ENCODE results near the gene SGTB.

SGTB gene

GRCh38 chr5:65721720-65722574 is at the start of gene SGTB, which contains the start of gene NLN:
Gene SGTB, minus strand, starts transcription at chr5:65722109. Its CDS starts 1,302 bp downstream, at chr5:65720807.
Gene NLN, plus strand, starts transcription at chr5:65722205. Its CDS starts 169 bp downstream, at chr5:65722374.
- peak; percentile 43 for DNase-seq (ENCODE audit: low read depth)

- DNase-seq (ENCODE audit: low read depth), result no peak
Measured at GRCh38 chr5:65771266-65771665, 49.4 kb upstream of the SGTB start.

GRCh38 chr5:65769539-65769938 is 47.6 kb upstream of the SGTB start:
- DNase-seq (ENCODE audit: low read depth), result peak; percentile 79

- no peak for DNase-seq (ENCODE audit: low read depth)
Measured at GRCh38 chr5:65768723-65769346, 46.9 kb upstream of the SGTB start.

- DNase-seq (ENCODE audit: low read depth), result no peak
Measured at GRCh38 chr5:65767565-65767964, 45.7 kb upstream of the SGTB start.

GRCh38 chr5:65766781-65767180 is 44.9 kb upstream of the SGTB start:
- no peak for DNase-seq (ENCODE audit: low read depth)

- no peak for DNase-seq (ENCODE audit: low read depth)
Measured at GRCh38 chr5:65766175-65766574, 44.3 kb upstream of the SGTB start.

GRCh38 chr5:65765582-65765981 is 43.7 kb upstream of the SGTB start:
- no peak for DNase-seq (ENCODE audit: low read depth)

- no peak for DNase-seq (ENCODE audit: low read depth)
Measured at GRCh38 chr5:65762234-65762633, 40.3 kb upstream of the SGTB start.

GRCh38 chr5:65760504-65761275 is 38.8 kb upstream of the SGTB start:
- no peak for DNase-seq (ENCODE audit: low read depth)

GRCh38 chr5:65758546-65759144 is 36.7 kb upstream of the SGTB start:
- DNase-seq (ENCODE audit: low read depth), result no peak

GRCh38 chr5:65753189-65753588 is 31.3 kb upstream of the SGTB start:
- no peak for DNase-seq (ENCODE audit: low read depth)

GRCh38 chr5:65750938-65751337 is 29.0 kb upstream of the SGTB start:
- no peak for DNase-seq (ENCODE audit: low read depth)

GRCh38 chr5:65749956-65750355 is 28.0 kb upstream of the SGTB start:
- no peak for DNase-seq (ENCODE audit: low read depth)

GRCh38 chr5:65749221-65749844 is 27.4 kb upstream of the SGTB start:
- no peak for DNase-seq (ENCODE audit: low read depth)

- DNase-seq (ENCODE audit: low read depth), result peak; percentile 72
Measured at GRCh38 chr5:65742565-65743231, 20.8 kb upstream of the SGTB start.

GRCh38 chr5:65739162-65739561 is 17.3 kb upstream of the SGTB start:
- DNase-seq (ENCODE audit: low read depth), result no peak

GRCh38 chr5:65738305-65738704 is 16.4 kb upstream of the SGTB start:
- DNase-seq (ENCODE audit: low read depth), result no peak

- DNase-seq (ENCODE audit: low read depth), result no peak
Measured at GRCh38 chr5:65737842-65738241, 15.9 kb upstream of the SGTB start.

- DNase-seq (ENCODE audit: low read depth), result no peak
Measured at GRCh38 chr5:65736011-65736410, 14.1 kb upstream of the SGTB start.

- DNase-seq (ENCODE audit: low read depth), result no peak
Measured at GRCh38 chr5:65734921-65735320, 13.0 kb upstream of the SGTB start.
